HEK293 (cell line): Measurements from ENCODE around the gene AP1S1.

ENCODE experiments used
- KLF8 ChIP-seq: fragments of 450-650 bp; formaldehyde crosslinking; IDR thresholded peaks from 2 replicates; pipeline ENCODE4 v1.5.1; 2016; ENCODE audit warnings: missing biosample characterization, missing genetic modification characterization
- REPIN1 ChIP-seq: fragments of 450-650 bp; formaldehyde crosslinking; IDR thresholded peaks from 2 replicates; pipeline ENCODE4 v1.5.1; 2017; ENCODE audit warnings: missing biosample characterization, missing genetic modification characterization, low read depth
- SETDB1 ChIP-seq: IDR thresholded peaks from one replicate; pipeline ENCODE4 v1.6.1; 2017; ENCODE audit warnings: mild to moderate bottlenecking, low read length, moderate library complexity, mixed read lengths; ENCODE audit not compliant: insufficient read length
- SP3 ChIP-seq: fragments of 450-650 bp; formaldehyde crosslinking; IDR thresholded peaks from 2 replicates; pipeline ENCODE4 v1.5.1; 2016; ENCODE audit warnings: missing biosample characterization, missing genetic modification characterization
- YY1 ChIP-seq: fragments of 450-650 bp; formaldehyde crosslinking; IDR thresholded peaks from 2 replicates; pipeline ENCODE4 v1.5.1; 2018; ENCODE audit warnings: missing biosample characterization, missing genetic modification characterization
- ZBTB48 ChIP-seq: fragments of 450-650 bp; formaldehyde crosslinking; IDR thresholded peaks from 2 replicates; pipeline ENCODE4 v1.5.1; 2016; ENCODE audit warnings: missing biosample characterization, missing genetic modification characterization
- ZBTB8A ChIP-seq: fragments of 450-650 bp; formaldehyde crosslinking; IDR thresholded peaks from 2 replicates; pipeline ENCODE4 v1.5.1; 2016; ENCODE audit warnings: missing biosample characterization, missing genetic modification characterization
- ZNF114 ChIP-seq: fragments of 450-650 bp; formaldehyde crosslinking; IDR thresholded peaks from 2 replicates; pipeline ENCODE4 v1.5.0; 2017; ENCODE audit warnings: missing biosample characterization, missing genetic modification characterization
- ZNF223 ChIP-seq: fragments of 450-650 bp; formaldehyde crosslinking; IDR thresholded peaks from 2 replicates; pipeline ENCODE4 v1.5.1; 2016; ENCODE audit warnings: missing biosample characterization, missing genetic modification characterization
- ZNF248 ChIP-seq: fragments of 450-650 bp; formaldehyde crosslinking; IDR thresholded peaks from 2 replicates; pipeline ENCODE4 v1.5.1; 2017; ENCODE audit warnings: missing biosample characterization, missing genetic modification characterization
- ZNF302 ChIP-seq: fragments of 450-650 bp; formaldehyde crosslinking; IDR thresholded peaks from 2 replicates; pipeline ENCODE4 v1.5.1; 2016; ENCODE audit warnings: missing biosample characterization, missing genetic modification characterization, low read depth
- ZNF335 ChIP-seq: fragments of 450-650 bp; formaldehyde crosslinking; conservative IDR thresholded peaks from 2 replicates; pipeline ENCODE4 v1.5.1; 2016; ENCODE audit warnings: missing biosample characterization, missing genetic modification characterization
- ZNF366 ChIP-seq: fragments of 450-650 bp; formaldehyde crosslinking; conservative IDR thresholded peaks from 2 replicates; pipeline ENCODE4 v1.5.1; 2016; ENCODE audit warnings: missing biosample characterization, missing genetic modification characterization
- ZNF416 ChIP-seq: fragments of 450-650 bp; formaldehyde crosslinking; IDR thresholded peaks from 2 replicates; pipeline ENCODE4 v1.5.1; 2016; ENCODE audit warnings: missing biosample characterization, missing genetic modification characterization
- ZNF473 ChIP-seq: fragments of 450-650 bp; formaldehyde crosslinking; IDR thresholded peaks from 2 replicates; pipeline ENCODE4 v1.5.1; 2017; ENCODE audit warnings: missing biosample characterization, missing genetic modification characterization
- ZNF596 ChIP-seq: fragments of 450-650 bp; IDR thresholded peaks from 2 replicates; pipeline ENCODE4 v1.5.0; 2018; ENCODE audit warnings: missing biosample characterization, mild to moderate bottlenecking, missing genetic modification characterization, moderate library complexity
- ZNF664 ChIP-seq: fragments of 450-650 bp; formaldehyde crosslinking; IDR thresholded peaks from 2 replicates; pipeline ENCODE4 v1.5.1; 2016; ENCODE audit warnings: missing biosample characterization, missing genetic modification characterization
- ZNF677 ChIP-seq: fragments of 450-650 bp; IDR thresholded peaks from 2 replicates; pipeline ENCODE4 v1.5.0; 2018; ENCODE audit warnings: missing biosample characterization, mild to moderate bottlenecking, missing genetic modification characterization, moderate library complexity
- ZNF707 ChIP-seq: fragments of 450-650 bp; formaldehyde crosslinking; IDR thresholded peaks from 2 replicates; pipeline ENCODE4 v1.5.1; 2016; ENCODE audit warnings: missing biosample characterization, missing genetic modification characterization
- ZSCAN18 ChIP-seq: fragments of 450-650 bp; formaldehyde crosslinking; IDR thresholded peaks from 2 replicates; pipeline ENCODE4 v1.5.1; 2016; ENCODE audit warnings: missing biosample characterization, missing genetic modification characterization
- ZSCAN4 ChIP-seq: fragments of 450-650 bp; formaldehyde crosslinking; IDR thresholded peaks from 2 replicates; pipeline ENCODE4 v1.5.1; 2017; ENCODE audit warnings: missing biosample characterization, missing genetic modification characterization
- ZXDB ChIP-seq: fragments of 450-650 bp; formaldehyde crosslinking; IDR thresholded peaks from 2 replicates; pipeline ENCODE4 v1.5.1; 2016; ENCODE audit warnings: missing biosample characterization, missing genetic modification characterization
- TF ChIP-seq, protein P1 (sequence below): fragments of 450-650 bp; formaldehyde crosslinking; IDR thresholded peaks from 2 replicates; pipeline ENCODE4 v1.5.1; 2016; ENCODE audit warnings: missing biosample characterization, missing genetic modification characterization
- TF ChIP-seq, protein P2 (sequence below): fragments of 450-650 bp; formaldehyde crosslinking; IDR thresholded peaks from 2 replicates; pipeline ENCODE4 v1.5.1; 2016; ENCODE audit warnings: missing biosample characterization, missing genetic modification characterization
- TF ChIP-seq, protein P3 (sequence below): fragments of 450-650 bp; formaldehyde crosslinking; IDR thresholded peaks from 2 replicates; pipeline ENCODE4; 2016; ENCODE audit warnings: missing biosample characterization, missing genetic modification characterization
- TF ChIP-seq, protein P4 (sequence below): fragments of 450-650 bp; formaldehyde crosslinking; IDR thresholded peaks from 2 replicates; pipeline ENCODE4 v1.5.1; 2016; ENCODE audit warnings: missing biosample characterization, missing genetic modification characterization
- TF ChIP-seq, protein P5 (sequence below): fragments of 450-650 bp; formaldehyde crosslinking; IDR thresholded peaks from 2 replicates; pipeline ENCODE4 v1.5.1; 2016; ENCODE audit warnings: missing biosample characterization, missing genetic modification characterization, borderline replicate concordance

AP1S1 gene

DNA sequence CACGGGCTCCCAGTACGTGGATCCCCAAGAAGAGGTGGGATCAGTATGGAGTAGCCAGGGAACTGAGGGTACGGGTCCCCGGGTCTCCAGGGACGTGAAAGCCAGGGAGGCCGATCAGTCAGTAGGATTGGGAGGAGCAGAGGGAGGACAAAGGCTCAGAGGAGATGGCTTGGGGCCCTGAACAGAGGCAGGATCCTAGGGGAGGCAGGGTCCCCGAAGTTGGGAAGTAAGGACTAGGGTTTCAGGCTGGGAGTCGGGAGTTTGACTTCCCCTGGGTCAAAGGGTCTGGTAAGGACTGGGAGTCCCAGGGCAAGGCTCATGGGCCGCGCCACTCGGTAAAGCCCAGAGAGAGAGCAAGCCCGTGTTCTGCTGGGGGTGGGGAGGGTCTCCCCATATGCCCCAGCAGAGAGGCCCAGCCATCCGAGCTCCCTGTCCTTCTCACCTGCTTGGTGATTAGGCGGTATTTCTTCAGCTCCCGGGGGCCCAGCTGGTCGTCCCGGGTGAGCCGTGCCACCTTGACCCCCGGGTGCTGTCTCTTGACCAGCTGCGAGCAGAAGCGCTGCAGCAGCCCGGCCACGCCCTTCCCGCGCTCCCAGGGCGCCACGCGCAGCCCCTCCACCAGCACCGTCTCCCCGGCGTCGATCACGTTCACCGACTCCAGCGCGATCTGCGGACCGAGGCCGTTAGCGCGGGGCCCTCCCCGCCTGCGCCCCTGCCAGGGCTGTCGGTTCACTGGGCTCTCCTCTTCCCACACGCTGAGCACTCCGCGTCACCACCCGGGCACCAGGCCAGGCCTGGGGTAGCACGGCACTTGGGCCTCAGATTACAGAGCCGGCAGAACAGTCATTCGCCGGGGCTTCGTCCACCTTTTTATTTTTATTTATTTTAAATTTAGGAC lies 18.8 kb downstream of the AP1S1 start (continued):
- no peak for TF ChIP-seq ZNF707
- no peak for TF ChIP-seq ZNF302
- TF ChIP-seq, protein P1, sequence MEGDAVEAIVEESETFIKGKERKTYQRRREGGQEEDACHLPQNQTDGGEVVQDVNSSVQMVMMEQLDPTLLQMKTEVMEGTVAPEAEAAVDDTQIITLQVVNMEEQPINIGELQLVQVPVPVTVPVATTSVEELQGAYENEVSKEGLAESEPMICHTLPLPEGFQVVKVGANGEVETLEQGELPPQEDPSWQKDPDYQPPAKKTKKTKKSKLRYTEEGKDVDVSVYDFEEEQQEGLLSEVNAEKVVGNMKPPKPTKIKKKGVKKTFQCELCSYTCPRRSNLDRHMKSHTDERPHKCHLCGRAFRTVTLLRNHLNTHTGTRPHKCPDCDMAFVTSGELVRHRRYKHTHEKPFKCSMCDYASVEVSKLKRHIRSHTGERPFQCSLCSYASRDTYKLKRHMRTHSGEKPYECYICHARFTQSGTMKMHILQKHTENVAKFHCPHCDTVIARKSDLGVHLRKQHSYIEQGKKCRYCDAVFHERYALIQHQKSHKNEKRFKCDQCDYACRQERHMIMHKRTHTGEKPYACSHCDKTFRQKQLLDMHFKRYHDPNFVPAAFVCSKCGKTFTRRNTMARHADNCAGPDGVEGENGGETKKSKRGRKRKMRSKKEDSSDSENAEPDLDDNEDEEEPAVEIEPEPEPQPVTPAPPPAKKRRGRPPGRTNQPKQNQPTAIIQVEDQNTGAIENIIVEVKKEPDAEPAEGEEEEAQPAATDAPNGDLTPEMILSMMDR (tag by site-specific recombination): no peak
- TF ChIP-seq ZNF677 (tag by site-specific recombination): no peak
- TF ChIP-seq ZSCAN4 (tag by site-specific recombination): no peak
- no peak for TF ChIP-seq ZNF416 (tag by site-specific recombination)
- no peak for TF ChIP-seq ZNF335 (tag by site-specific recombination)
- no peak for TF ChIP-seq ZNF114 (tag by site-specific recombination)
- TF ChIP-seq KLF8: peak; percentile 18; the same call in 1 of the 2 replicates
- TF ChIP-seq, protein P2, sequence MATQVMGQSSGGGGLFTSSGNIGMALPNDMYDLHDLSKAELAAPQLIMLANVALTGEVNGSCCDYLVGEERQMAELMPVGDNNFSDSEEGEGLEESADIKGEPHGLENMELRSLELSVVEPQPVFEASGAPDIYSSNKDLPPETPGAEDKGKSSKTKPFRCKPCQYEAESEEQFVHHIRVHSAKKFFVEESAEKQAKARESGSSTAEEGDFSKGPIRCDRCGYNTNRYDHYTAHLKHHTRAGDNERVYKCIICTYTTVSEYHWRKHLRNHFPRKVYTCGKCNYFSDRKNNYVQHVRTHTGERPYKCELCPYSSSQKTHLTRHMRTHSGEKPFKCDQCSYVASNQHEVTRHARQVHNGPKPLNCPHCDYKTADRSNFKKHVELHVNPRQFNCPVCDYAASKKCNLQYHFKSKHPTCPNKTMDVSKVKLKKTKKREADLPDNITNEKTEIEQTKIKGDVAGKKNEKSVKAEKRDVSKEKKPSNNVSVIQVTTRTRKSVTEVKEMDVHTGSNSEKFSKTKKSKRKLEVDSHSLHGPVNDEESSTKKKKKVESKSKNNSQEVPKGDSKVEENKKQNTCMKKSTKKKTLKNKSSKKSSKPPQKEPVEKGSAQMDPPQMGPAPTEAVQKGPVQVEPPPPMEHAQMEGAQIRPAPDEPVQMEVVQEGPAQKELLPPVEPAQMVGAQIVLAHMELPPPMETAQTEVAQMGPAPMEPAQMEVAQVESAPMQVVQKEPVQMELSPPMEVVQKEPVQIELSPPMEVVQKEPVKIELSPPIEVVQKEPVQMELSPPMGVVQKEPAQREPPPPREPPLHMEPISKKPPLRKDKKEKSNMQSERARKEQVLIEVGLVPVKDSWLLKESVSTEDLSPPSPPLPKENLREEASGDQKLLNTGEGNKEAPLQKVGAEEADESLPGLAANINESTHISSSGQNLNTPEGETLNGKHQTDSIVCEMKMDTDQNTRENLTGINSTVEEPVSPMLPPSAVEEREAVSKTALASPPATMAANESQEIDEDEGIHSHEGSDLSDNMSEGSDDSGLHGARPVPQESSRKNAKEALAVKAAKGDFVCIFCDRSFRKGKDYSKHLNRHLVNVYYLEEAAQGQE (tag by site-specific recombination): no peak
- TF ChIP-seq ZBTB48 (tag by site-specific recombination): peak; percentile 15; the same call in 1 of the 2 replicates
- no peak for TF ChIP-seq ZNF596
- TF ChIP-seq, protein P3, sequence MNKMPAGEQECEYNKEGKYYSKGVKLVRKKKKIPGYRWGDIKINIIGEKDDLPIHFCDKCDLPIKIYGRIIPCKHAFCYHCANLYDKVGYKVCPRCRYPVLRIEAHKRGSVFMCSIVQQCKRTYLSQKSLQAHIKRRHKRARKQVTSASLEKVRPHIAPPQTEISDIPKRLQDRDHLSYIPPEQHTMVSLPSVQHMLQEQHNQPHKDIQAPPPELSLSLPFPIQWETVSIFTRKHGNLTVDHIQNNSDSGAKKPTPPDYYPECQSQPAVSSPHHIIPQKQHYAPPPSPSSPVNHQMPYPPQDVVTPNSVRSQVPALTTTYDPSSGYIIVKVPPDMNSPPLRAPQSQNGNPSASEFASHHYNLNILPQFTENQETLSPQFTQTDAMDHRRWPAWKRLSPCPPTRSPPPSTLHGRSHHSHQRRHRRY: no peak
- peak; percentile 82 for TF ChIP-seq ZXDB (tag by site-specific recombination)
- TF ChIP-seq, protein P4, sequence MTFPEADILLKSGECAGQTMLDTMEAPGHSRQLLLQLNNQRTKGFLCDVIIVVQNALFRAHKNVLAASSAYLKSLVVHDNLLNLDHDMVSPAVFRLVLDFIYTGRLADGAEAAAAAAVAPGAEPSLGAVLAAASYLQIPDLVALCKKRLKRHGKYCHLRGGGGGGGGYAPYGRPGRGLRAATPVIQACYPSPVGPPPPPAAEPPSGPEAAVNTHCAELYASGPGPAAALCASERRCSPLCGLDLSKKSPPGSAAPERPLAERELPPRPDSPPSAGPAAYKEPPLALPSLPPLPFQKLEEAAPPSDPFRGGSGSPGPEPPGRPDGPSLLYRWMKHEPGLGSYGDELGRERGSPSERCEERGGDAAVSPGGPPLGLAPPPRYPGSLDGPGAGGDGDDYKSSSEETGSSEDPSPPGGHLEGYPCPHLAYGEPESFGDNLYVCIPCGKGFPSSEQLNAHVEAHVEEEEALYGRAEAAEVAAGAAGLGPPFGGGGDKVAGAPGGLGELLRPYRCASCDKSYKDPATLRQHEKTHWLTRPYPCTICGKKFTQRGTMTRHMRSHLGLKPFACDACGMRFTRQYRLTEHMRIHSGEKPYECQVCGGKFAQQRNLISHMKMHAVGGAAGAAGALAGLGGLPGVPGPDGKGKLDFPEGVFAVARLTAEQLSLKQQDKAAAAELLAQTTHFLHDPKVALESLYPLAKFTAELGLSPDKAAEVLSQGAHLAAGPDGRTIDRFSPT: peak; percentile 87
- no peak for TF ChIP-seq ZNF473 (tag by site-specific recombination)
- no peak for TF ChIP-seq ZNF248 (tag by site-specific recombination)
- peak; percentile 48 for TF ChIP-seq ZNF366 (tag by site-specific recombination)
- no peak for TF ChIP-seq YY1 (tag by site-specific recombination)
- no peak for TF ChIP-seq ZNF664
- no peak for TF ChIP-seq SP3 (tag by site-specific recombination)
- no peak for TF ChIP-seq SETDB1
- TF ChIP-seq ZNF223 (tag by site-specific recombination): no peak
- TF ChIP-seq, protein P5, sequence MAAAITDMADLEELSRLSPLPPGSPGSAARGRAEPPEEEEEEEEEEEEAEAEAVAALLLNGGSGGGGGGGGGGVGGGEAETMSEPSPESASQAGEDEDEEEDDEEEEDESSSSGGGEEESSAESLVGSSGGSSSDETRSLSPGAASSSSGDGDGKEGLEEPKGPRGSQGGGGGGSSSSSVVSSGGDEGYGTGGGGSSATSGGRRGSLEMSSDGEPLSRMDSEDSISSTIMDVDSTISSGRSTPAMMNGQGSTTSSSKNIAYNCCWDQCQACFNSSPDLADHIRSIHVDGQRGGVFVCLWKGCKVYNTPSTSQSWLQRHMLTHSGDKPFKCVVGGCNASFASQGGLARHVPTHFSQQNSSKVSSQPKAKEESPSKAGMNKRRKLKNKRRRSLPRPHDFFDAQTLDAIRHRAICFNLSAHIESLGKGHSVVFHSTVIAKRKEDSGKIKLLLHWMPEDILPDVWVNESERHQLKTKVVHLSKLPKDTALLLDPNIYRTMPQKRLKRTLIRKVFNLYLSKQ (tag by site-specific recombination): no peak
- no peak for TF ChIP-seq ZSCAN18 (tag by site-specific recombination)
- peak; percentile 95 for TF ChIP-seq ZBTB8A (tag by site-specific recombination)
- TF ChIP-seq REPIN1 (tag by site-specific recombination): no peak
